CD4-positive, alpha-beta T cell treated with Interleukin-15 for 4 hours (primary cell): Measurements from ENCODE around the gene EOMES.

Source experiments
- DNase-seq: peaks from one replicate; pipeline ENCODE4 v3.0.0-alpha.2; 2020; ENCODE audit warnings: low spot score

The EOMES gene

DNA sequence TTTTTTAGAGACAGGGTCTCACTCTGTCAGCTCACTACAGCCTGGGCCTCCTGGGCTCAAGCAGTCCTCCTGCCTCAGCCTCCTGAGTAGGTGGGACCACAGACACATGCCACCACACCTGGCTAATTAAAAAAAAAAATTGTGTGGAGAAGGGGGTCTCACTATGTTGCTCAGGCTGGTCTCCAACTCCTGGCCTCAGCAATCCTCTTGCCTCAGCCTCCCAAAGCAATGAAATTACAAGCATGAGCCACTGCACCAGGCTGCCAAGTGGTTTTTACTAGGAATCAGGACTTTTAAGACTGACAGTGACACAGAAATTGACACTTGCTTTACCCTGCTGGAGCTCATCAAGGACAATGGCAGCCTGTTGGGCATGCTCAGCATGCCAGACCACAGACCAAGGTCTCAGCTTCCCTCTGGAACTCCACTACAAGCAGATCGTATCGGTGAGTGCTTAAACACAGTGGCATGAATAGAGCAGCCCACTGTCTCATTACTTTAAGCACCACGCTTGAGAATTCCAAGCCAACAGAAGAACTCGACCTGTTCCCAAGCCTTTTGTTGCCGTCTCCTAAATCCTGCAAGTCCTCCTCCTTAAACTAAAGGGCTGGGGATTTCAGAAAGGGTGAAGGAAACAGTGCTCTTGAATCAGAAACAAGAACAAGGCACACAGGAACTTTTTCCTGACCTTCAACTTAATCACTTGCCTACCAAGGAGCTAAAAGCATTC lies 41.4 kb downstream of the EOMES start:
- DNase-seq: no peak

GRCh38 chr3:27679691-27680090 lies 42.4 kb downstream of the EOMES start:
- no peak for DNase-seq

- DNase-seq: no peak
These were observed 43.9 kb downstream of the EOMES start for GRCh38 chr3:27678234-27678633.

DNA sequence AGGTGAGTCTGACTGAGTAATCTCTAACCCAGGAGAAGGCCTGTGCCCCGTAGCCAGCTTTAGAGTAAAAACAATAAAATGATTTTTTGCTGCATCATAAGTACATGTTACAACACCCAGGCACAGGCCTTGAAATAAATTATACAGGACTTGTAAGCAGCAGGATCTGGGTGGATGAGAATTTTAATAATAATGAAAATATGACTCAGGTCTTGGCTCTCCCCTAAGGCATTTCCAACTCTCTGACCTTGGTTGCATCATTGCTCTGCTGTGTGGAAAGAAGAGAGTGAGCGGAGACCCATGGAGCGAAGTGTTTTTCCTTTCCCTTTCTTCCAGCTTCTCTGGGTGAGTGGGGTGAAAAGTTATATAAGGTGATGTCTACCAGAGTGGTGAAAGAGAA lies 44.6 kb downstream of the EOMES start:
- no peak for DNase-seq

- no peak for DNase-seq
These were observed 46.8 kb downstream of the EOMES start for GRCh38 chr3:27675287-27675686.

DNA sequence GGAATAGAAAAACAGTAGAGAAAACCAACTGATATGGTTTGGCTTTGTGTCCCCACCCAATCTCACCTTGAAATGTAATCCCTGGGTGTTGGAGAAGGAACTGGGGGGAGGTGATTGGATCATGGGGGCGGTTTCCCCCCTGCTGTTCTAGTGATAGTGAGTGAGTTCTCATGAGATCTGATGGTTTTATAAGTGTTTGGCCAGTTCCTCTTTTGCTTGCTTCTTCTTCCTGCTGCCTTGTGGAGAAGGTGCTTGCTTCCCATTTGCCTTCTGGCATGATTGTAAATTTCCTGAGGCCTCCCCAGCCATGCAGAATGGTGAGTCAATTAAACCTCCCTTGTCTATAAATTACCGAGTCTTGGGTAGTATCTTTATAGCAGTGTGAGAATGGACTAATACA lies 48.4 kb downstream of the EOMES start:
- DNase-seq: no peak

DNA sequence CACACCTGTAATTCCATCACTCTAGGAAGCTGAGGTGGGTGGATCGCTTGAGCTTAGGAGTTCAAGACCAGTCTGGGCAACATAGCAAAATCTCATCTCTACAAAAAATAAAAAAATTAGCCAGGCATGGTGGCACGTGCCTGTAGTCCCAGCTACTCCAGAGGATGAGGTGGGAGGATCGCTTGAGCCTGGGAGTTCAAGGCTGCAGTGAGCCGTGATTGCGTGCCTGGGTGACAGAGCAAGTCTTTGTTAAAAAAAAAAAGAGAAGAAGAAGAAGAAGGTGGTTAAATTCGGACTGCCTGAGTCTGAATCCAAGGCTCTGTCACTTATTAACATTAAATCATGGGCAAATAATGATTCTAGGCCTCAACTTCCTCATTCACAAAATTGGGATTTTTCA lies 51.0 kb downstream of the EOMES start:
- no peak for DNase-seq

DNA sequence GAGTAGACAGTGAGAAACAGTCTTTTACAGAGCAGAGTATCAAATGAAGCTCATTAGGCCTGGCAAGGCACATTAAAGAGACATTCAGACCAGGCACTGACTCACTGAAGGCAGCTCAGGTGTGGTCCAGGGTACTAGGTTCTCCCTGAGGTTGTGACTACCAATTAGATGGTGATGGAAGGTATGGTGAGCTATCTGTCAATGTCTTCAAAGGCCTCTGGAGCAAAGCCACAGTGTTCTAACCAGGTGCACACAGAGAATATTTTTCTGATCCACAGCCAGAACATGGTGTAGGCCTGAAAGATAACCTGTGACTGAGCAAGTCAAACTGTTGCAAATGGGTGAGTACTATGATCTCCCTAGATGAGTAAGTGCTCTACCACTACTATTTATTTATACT lies 51.5 kb downstream of the EOMES start:
- no peak for DNase-seq

- DNase-seq: no peak
These were observed 52.5 kb downstream of the EOMES start for GRCh38 chr3:27669591-27669990.

DNA sequence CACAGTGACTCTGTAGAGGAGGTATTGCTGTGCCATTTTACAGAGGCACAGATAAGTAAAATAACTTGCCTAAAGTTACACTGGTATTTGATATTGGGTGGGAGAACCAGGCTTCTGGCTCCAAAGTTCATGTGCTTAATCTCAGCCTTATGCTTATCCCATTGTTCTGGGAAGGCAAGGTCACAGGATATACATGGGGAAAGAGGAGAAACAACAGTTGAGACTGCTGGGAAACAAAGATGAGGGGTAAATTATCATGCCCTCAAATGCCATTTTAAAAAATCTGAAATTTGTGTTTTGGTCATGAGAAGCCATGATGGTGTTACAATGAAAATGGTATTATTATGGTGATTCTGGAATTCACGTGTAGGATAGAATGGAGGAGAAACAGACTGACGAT lies 54.4 kb downstream of the EOMES start:
- DNase-seq: no peak

DNA sequence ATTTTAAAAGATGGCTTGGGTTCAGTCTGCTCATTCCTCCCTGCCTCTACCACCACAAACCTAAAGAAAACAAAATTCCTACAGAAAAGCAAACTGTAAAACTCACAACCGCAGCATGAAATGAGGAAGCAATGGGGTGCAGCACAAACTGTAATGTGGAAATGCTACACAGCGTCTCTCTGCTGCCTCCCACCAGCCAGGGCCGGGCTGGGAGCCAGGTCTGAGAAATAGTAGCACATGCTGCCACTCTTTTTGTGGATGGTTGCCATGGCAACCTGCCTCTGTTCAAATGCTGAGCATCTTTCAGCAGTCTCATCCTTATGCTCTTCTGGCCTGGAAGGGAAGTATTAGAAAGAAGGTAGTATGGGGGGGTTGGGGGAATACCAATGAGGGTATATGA lies 55.4 kb downstream of the EOMES start:
- no peak for DNase-seq

DNA sequence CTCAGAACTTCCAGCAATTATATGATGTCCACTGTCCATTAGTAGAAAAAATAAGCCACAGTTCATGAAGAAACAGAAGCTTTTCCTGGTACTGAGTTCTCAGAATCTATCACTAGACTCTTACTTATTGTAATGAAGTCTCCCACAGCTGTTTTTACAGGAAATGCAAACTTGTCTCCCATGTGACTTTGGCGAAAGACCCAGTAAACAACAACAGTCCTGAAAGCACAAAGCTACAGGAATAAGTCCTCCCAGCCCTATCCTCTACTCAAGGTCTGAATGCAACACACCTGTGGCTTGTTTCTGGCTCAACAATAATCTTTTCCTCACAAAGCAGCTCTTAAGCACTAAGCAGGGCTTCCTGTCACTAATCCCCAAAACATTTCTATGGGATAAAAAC lies 55.9 kb downstream of the EOMES start:
- DNase-seq: no peak
